ENCODE measurements around the gene GGN. TPM values are rescaled to one million over a fixed set of nuclear protein-coding genes. Genes with fewer than 3 reads are reported as not detected.

The GGN gene
- total and polyA plus RNA-seq, 2 experiments from 2014 or later = 0.60 to 1.1 TPM

DNA sequence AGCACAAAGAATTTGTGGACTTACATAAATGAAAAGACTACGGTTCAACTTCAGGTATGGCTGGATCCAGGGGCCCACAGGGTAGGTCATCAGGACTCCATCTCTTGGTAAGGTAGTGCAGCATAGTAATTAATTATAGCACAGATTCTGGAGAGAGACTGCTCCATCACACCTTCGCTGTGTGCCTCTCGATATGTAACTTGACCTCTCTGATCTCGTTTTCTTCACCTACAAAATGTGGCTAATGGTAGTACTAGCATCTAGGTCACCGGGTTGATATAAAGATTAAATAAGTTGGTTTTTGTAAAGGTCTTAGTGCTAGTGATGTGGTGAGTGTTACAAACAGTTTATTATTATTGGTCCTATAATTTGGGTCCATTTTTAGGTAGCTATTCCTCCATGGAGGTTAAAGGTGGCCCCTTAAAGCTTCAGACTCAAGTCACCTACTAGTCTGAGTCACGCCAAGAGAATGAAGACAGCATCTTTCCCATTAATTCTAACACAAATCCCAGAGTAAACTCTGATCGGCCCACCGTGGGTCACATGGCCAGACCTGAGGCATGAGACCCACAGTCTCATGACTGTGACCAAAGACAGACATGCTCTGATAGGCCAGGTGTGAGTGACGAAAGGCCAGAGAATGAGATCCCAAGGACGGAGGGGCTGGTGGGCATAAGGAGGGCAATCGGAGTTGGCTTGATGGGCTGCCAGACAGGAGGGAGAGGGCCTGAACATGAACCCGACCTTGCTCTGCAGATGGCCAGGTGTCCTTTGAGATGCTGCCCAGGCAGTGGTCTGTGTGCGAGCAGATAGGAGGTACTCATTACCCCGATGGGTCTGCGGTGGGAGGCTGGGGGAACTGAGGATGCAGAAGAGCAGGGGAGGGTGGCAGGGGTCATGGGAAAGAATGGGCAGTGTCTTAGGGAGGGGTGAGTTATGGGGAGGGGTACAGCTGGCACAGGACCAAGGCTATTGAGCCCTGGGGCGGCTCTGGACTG lies 31.8 kb downstream of the GGN start:
- Histone ChIP-seq H3K79me2 (no peaks in the 10 kb centered on the region), H3K4me1 (ENCODE audit: insufficient read depth) (no peaks in the 10 kb centered on the region), H4K20me1 (ENCODE audit: insufficient read depth, poor library complexity, severe bottlenecking) (no peaks in the 10 kb centered on the region), H3K9me2 (replicated peaks; ENCODE audit: insufficient read depth) (no peaks in the 10 kb centered on the region), H3K4me2 (no peak overlapping the region), H3K9me3 (ENCODE audit: low read depth) (no peaks in the 10 kb centered on the region), H3K27me3 (peaks cover 28% of the 10 kb centered on the region), H3K27ac (peak overlapping the region; percentile 63), H3K4me3 (no peak overlapping the region), H2AFZ (no peak overlapping the region), H3K36me3 (replicated peaks; ENCODE audit: insufficient read depth, low read depth) (no peaks in the 10 kb centered on the region)
- peak; percentile 49 for DNase-seq (ENCODE audit: low spot score)
- 75% methylated on average over 16 of the region's 16 CpGs for WGBS (ENCODE audit: low lambda C conversion rate, missing lambda C conversion rate)
- TF ChIP-seq EZH2 (IDR thresholded peaks at IDR 0.05; ENCODE audit: borderline replicate concordance) (no peak), EZH2phosphoT487 (IDR thresholded peaks at IDR 0.05; ENCODE audit: low read depth, severe bottlenecking, unreplicated experiment) (no peak)
- TF ChIP-seq, protein P1, sequence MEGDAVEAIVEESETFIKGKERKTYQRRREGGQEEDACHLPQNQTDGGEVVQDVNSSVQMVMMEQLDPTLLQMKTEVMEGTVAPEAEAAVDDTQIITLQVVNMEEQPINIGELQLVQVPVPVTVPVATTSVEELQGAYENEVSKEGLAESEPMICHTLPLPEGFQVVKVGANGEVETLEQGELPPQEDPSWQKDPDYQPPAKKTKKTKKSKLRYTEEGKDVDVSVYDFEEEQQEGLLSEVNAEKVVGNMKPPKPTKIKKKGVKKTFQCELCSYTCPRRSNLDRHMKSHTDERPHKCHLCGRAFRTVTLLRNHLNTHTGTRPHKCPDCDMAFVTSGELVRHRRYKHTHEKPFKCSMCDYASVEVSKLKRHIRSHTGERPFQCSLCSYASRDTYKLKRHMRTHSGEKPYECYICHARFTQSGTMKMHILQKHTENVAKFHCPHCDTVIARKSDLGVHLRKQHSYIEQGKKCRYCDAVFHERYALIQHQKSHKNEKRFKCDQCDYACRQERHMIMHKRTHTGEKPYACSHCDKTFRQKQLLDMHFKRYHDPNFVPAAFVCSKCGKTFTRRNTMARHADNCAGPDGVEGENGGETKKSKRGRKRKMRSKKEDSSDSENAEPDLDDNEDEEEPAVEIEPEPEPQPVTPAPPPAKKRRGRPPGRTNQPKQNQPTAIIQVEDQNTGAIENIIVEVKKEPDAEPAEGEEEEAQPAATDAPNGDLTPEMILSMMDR (IDR thresholded peaks at IDR 0.05; ENCODE audit: poor library complexity) = no peak

DNA sequence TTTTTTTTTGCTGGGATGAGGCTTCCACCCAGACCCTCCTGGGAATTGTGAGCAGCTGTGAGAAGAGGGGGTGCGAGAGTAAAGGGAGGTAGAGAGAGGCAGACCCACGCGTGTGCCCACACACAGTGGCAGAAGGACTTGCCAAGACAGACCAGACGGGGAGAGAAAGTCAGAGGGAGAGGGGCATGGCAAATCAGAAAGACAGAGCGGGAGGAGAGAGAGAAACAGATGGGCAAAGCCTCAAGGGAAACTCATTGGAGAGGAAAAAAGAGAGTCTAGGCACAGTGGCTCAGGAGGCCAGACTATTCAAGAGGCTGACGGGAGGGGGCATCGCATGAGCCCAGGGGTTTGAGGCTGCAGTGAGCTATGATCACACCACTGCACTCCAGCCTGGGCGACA lies 35.2 kb downstream of the GGN start:
- Histone ChIP-seq H3K4me1 (ENCODE audit: insufficient read depth) (no peaks in the 10 kb centered on the region), H3K4me2 (no peak overlapping the region), H4K20me1 (ENCODE audit: insufficient read depth, poor library complexity, severe bottlenecking) (no peaks in the 10 kb centered on the region), H3K4me3 (no peak overlapping the region), H2AFZ (no peak overlapping the region), H3K27ac (no peak overlapping the region), H3K9me3 (ENCODE audit: low read depth) (no peaks in the 10 kb centered on the region), H3K9me2 (replicated peaks; ENCODE audit: insufficient read depth) (no peaks in the 10 kb centered on the region), H3K79me2 (no peaks in the 10 kb centered on the region), H3K27me3 (no peaks in the 10 kb centered on the region), H3K36me3 (replicated peaks; ENCODE audit: insufficient read depth, low read depth) (no peaks in the 10 kb centered on the region)
- DNase-seq (ENCODE audit: low spot score) = no peak
- 92% methylated on average over 8 of the region's 8 CpGs for WGBS (ENCODE audit: low lambda C conversion rate, missing lambda C conversion rate)
- TF ChIP-seq EZH2 (IDR thresholded peaks at IDR 0.05; ENCODE audit: borderline replicate concordance) = no peak
- TF ChIP-seq, protein P1 (IDR thresholded peaks at IDR 0.05; ENCODE audit: poor library complexity) = no peak
- no peak for TF ChIP-seq EZH2phosphoT487 (IDR thresholded peaks at IDR 0.05; ENCODE audit: low read depth, severe bottlenecking, unreplicated experiment)

DNA sequence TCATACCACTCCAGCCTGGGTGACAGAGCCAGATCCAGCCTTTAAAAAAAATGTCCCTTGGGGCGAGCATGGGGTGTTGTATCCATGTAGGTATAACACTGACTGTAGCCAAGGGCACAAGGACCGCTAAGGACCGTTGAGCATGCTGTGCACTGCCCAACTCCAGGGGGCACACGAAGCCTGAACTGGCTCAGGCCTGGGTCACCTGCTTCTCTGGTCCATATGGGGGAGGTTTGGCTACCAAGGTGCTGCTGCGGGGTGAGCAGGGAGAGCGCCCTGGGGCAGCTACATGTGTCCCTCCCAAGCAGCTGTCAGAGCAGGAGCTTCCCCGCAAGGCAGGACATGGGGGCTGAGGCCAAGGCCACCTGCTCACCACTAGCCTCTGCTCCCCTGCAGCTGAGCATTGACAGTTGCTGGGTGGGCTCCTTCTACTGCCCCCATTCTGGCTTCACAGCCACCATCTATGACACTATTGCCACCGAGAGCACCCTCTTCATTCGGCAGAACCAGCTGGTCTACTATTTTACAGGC lies 35.9 kb downstream of the GGN start:
- no peaks in the 10 kb centered on the region for H3K36me3 ChIP-seq (replicated peaks; ENCODE audit: insufficient read depth, low read depth)
- no peaks in the 10 kb centered on the region for H3K79me2 ChIP-seq
- no peaks in the 10 kb centered on the region for H3K9me2 ChIP-seq (replicated peaks; ENCODE audit: insufficient read depth)
- H3K4me1 ChIP-seq (ENCODE audit: insufficient read depth) = no peaks in the 10 kb centered on the region
- H3K9me3 ChIP-seq (ENCODE audit: low read depth) = no peaks in the 10 kb centered on the region
- TF ChIP-seq EZH2phosphoT487 (IDR thresholded peaks at IDR 0.05; ENCODE audit: low read depth, severe bottlenecking, unreplicated experiment) (no peak), EZH2 (IDR thresholded peaks at IDR 0.05; ENCODE audit: borderline replicate concordance) (no peak)
- TF ChIP-seq, protein P1 (IDR thresholded peaks at IDR 0.05; ENCODE audit: poor library complexity) = no peak
- no peak overlapping the region for H3K4me3 ChIP-seq
- H3K27ac ChIP-seq = no peak overlapping the region
- H3K4me2 ChIP-seq = no peak overlapping the region
- no peaks in the 10 kb centered on the region for H4K20me1 ChIP-seq (ENCODE audit: insufficient read depth, poor library complexity, severe bottlenecking)
- DNase-seq (ENCODE audit: low spot score) = no peak
- no peak overlapping the region for H2AFZ ChIP-seq
- no peaks in the 10 kb centered on the region for H3K27me3 ChIP-seq
- WGBS (ENCODE audit: low lambda C conversion rate, missing lambda C conversion rate) = 78% methylated on average over 9 of the region's 9 CpGs

All from hepatocyte (in vitro differentiated cells).